ENCODE results near the gene PTGDR. TPM values are rescaled to one million over a fixed set of nuclear protein-coding genes. Genes with fewer than 3 reads are reported as not detected.

PTGDR gene
- total RNA-seq, 2 donors from 2014 or later = 0.28 to 0.89 TPM

GRCh38 chr14:52254086-52254485, 13.4 kb upstream of the PTGDR start:
- Histone ChIP-seq H3K36me3 (no peaks in the 10 kb centered on the region), H3K4me1 (no peaks in the 10 kb centered on the region), H3K27me3 (no peaks in the 10 kb centered on the region), H3K9me3 (no peaks in the 10 kb centered on the region), H3K27ac (no peak overlapping the region), H3K4me3 (no peak overlapping the region)
- no peak for DNase-seq (ENCODE audit: low spot score)
- TF ChIP-seq CTCF (IDR thresholded peaks at IDR 0.05) = no peak

DNA sequence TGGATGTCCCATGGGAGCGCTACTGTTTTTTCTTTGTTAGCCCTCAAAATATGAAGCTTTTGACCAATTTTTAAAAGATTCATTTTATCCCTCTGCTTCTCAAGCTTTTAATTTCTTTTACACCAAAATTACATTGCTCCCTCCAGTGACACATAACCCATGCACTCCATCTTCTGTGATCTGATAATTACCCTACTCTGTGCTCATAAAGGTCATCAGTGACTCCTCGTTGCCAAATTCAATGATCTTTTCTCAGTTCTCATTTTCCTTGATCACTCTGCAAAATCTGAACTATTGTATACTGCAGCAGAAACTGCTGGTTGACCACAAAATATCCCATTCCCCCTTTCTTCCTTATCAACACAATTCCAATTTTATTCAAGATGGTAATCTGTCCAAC, 8.7 kb upstream of the PTGDR start:
- Histone ChIP-seq H3K27ac (no peak overlapping the region), H3K4me3 (no peak overlapping the region), H3K4me1 (no peaks in the 10 kb centered on the region), H3K9me3 (no peaks in the 10 kb centered on the region), H3K36me3 (no peaks in the 10 kb centered on the region), H3K27me3 (no peaks in the 10 kb centered on the region)
- TF ChIP-seq CTCF (IDR thresholded peaks at IDR 0.05) = no peak
- DNase-seq (ENCODE audit: low spot score) = no peak

DNA sequence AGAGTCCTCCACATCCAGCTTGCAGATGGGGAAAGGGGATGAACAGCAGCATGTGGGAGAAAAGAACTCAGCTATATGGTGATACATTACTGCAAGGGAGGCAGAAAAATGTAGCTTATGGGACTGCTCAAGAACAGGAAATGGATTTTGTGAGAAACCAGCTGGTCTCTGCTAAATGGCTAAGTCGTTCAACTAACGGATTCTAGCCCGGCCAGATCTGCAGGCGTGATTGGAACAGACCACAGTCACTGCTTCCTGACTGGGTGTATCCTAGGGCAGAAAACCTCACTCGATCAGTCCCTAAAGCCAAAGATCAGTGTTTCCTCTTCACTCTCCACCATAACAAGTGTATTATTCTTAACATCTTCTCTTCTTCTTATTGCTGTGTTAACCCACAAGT, 8.1 kb upstream of the PTGDR start:
- TF ChIP-seq CTCF (IDR thresholded peaks at IDR 0.05) = no peak
- no peaks in the 10 kb centered on the region for H3K9me3 ChIP-seq
- H3K27me3 ChIP-seq = no peaks in the 10 kb centered on the region
- no peak for DNase-seq (ENCODE audit: low spot score)
- no peak overlapping the region for H3K4me3 ChIP-seq
- H3K4me1 ChIP-seq = no peaks in the 10 kb centered on the region
- no peaks in the 10 kb centered on the region for H3K36me3 ChIP-seq
- no peak overlapping the region for H3K27ac ChIP-seq

GRCh38 chr14:52262600-52262999, 4.9 kb upstream of the PTGDR start:
- H3K27ac ChIP-seq = no peak overlapping the region
- no peak overlapping the region for H3K4me3 ChIP-seq
- H3K4me1 ChIP-seq = peaks cover 0 to 16% of the 10 kb centered on the region in 2 donors
- no peak for DNase-seq (ENCODE audit: low spot score)
- H3K9me3 ChIP-seq = no peaks in the 10 kb centered on the region
- H3K27me3 ChIP-seq = no peaks in the 10 kb centered on the region
- H3K36me3 ChIP-seq = no peaks in the 10 kb centered on the region
- no peak for TF ChIP-seq CTCF (IDR thresholded peaks at IDR 0.05)

- Histone ChIP-seq H3K27me3 (no peaks in the 10 kb centered on the region), H3K4me3 (no peak overlapping the region), H3K36me3 (no peaks in the 10 kb centered on the region), H3K4me1 (peaks cover 0 to 22% of the 10 kb centered on the region in 2 donors), H3K9me3 (no peaks in the 10 kb centered on the region), H3K27ac (no peak overlapping the region)
- no peak for DNase-seq (ENCODE audit: low spot score)
- no peak for TF ChIP-seq CTCF (IDR thresholded peaks at IDR 0.05)
Measured at GRCh38 chr14:52263190-52263589, 4.3 kb upstream of the PTGDR start.

GRCh38 chr14:52265253-52265652, 2.2 kb upstream of the PTGDR start:
- Histone ChIP-seq H3K27me3 (no peaks in the 10 kb centered on the region), H3K9me3 (no peaks in the 10 kb centered on the region), H3K27ac (no peak overlapping the region), H3K4me3 (no peak overlapping the region), H3K4me1 (peaks cover 0 to 30% of the 10 kb centered on the region in 2 donors), H3K36me3 (no peaks in the 10 kb centered on the region)
- TF ChIP-seq CTCF (IDR thresholded peaks at IDR 0.05) = no peak
- no peak for DNase-seq (ENCODE audit: low spot score)

Data from right atrium auricular region (tissue), 2 donors.